Sigmoid colon (tissue), 7 donors: ENCODE data around the gene GOLGA6L6. TPM values are rescaled to one million over a fixed set of nuclear protein-coding genes. Genes with fewer than 3 reads are reported as not detected.
"Not testable (repeated sequence)": the region's sequence is repeated elsewhere in the genome, so short reads cannot be mapped to it uniquely, and the experiment has no call there.

Experiments
- DNase-seq: peaks from one replicate; pipeline ENCODE4 v3.0.0-alpha.2; 2019
- H3K27ac ChIP-seq, 4 donors: fragments of 200-600 bp; sonication (generic); one replicate each; pipeline ENCODE4 v1.5.1; 2016 to 2019; ENCODE audit warnings: mild to moderate bottlenecking in 1 of 4
- H3K27me3 ChIP-seq, 3 donors: fragments of 200-600 bp; sonication (generic); one replicate each; pipeline ENCODE4 v1.5.1; 2019; ENCODE audit warnings: mild to moderate bottlenecking in 1 of 3
- H3K36me3 ChIP-seq, 4 donors: fragments of 200-600 bp; sonication (generic); one replicate each; pipeline ENCODE4 v1.5.1; 2016 to 2019
- H3K4me1 ChIP-seq, 4 donors: fragments of 200-600 bp; sonication (generic); one replicate each; pipeline ENCODE4 v1.5.1; 2017 to 2019
- H3K4me3 ChIP-seq, 4 donors: fragments of 200-600 bp; sonication (generic); one replicate each; pipeline ENCODE4 v1.5.1; 2017 to 2019; ENCODE audit warnings: mild to moderate bottlenecking in 2 of 4, moderate library complexity in 1 of 4
- H3K9me3 ChIP-seq, 4 donors: fragments of 200-600 bp in 3 of 4; sonication (generic) in 3 of 4; one replicate each; pipeline versions ENCODE4 v1.5.1 to v1.6.1; 2013 to 2019
- WGBS, 2 donors: extraction: QIAGEN DNeasy Blood & Tissue Kit; methylation state at CpG; one replicate each; pipeline ENCODE4 v1.1.7; 2013; 5-methylcytosine and 5-hydroxymethylcytosine counted together
- intact Hi-C: fragments of 100-400 bp; cut with DNase I; formaldehyde crosslinking; loops from one replicate; pipeline ENCODE4 v1.15.1; 2023
- polyA plus RNA-seq, 3 donors: library from polyadenylated mRNA; stranded (reverse); fragments of 200-250 nt; gene quantifications; one replicate each; pipeline ENCODE4 v1.2.3, GENCODE V29; 2013
- total RNA-seq, 4 donors: library from RNA; depleted of rRNA; stranded (reverse); fragments of >200 nt; gene quantifications; one replicate each; pipeline ENCODE4 v1.1.0, GENCODE V29; 2016
- donor health status: healthy with polysubstance abuse.
- donor health status: Bipolar disorder and iron deficiency.
- donor health status: healthy.

Gene GOLGA6L6, protein sequence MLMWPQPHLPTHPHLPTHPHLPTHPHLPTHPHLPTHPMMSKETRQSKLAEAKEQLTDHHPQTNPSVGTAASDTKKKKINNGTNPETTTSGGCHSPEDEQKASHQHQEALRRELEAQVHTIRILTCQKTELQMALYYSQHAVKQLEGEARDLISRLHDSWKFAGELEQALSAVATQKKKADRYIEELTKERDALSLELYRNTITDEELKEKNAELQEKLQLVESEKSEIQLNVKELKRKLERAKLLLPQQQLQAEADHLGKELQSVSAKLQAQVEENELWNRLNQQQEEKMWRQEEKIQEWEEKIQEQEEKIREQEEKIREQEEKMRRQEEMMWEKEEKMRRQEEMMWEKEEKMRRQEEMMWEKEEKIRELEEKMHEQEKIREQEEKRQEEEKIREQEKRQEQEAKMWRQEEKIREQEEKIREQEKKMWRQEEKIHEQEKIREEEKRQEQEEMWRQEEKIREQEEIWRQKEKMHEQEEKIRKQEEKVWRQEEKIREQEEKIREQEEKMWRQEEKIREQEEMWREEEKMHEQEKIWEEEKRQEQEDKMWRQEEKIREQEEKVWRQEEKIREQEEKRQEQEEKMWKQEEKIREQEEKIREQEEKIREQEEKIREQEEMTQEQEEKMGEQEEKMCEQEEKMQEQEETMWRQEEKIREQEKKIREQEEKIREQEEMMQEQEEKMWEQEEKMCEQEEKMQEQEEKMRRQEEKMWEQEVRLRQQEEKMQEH
- not detected for total RNA-seq
- polyA plus RNA-seq = not detected

DNA sequence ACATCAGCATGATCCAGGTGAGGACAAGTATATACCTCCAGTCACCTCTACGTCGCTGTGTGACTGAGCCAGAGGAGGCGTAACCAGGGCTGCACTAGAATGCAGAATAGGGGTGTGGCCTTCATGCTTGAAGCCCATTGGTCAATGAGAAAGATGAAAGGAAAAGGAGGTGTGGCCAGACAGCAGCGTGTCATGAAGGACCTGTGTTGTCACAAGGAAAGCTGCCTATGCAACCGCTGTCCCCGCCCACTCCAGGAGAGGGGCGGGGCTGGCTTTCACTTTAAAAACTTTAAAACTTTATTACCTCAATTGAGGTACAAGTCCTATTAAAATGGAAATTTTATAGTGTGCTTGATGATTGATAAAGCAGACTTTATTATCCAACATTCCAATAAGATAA, at the start of gene GOLGA6L6:
GOLGA6L6 (minus strand) TSS at position 101 of the 400 bp plus-strand sequence; CDS start at position 10, 91 bp downstream.
- DNase-seq, H3K27ac ChIP-seq, H3K36me3 ChIP-seq, H3K27me3 ChIP-seq, intact Hi-C loops, H3K9me3 ChIP-seq, H3K4me3 ChIP-seq, H3K4me1 ChIP-seq: not testable (repeated sequence)
- WGBS, 2 donors = 72 to 84% methylated on average over 4 of the region's 7 CpGs

DNA sequence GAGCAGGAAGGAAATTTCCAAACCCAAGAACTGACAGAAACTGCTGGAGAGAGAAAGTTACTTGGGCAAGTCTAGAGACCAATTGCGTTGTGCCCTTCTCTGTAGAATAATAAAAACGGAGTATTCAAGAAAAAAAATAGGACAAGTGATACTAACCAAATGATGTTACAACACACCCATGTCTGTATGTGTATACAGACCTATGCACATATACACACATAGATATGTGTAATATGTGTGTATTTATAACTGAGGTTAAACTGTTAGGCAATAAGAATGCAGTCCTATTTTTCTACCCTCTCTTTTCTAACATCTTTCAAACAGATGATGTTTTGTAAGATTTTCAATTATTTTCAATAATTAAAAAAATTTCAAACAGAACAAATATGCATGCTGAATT, 48.5 kb upstream of the GOLGA6L6 start:
- H3K4me3 ChIP-seq, H3K9me3 ChIP-seq, H3K27me3 ChIP-seq, intact Hi-C loops, H3K36me3 ChIP-seq, DNase-seq, H3K4me1 ChIP-seq, H3K27ac ChIP-seq: not testable (repeated sequence)
- WGBS, 2 donors = no CpG with 5 or more reads among the region's 2 CpGs

DNA sequence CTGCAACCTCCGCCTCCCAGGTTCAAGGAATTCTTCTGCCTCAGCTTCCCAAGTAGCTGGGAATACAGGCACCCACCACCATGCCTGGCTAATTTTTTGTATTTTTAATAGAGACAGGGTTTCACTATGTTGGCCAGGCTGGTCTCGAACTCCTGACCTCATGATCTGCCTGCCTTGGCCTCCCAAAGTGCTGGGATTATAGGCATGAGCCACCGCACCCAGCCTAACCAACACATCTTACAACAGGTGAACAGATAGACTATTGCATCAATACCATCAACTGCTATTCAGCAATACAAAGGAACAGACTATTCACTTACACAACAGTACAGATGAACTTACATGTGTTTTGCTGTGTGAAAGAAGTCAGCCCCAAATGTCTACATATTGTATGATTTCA, 45.2 kb upstream of the GOLGA6L6 start:
- H3K36me3 ChIP-seq, H3K27ac ChIP-seq, H3K9me3 ChIP-seq, DNase-seq, H3K4me1 ChIP-seq, H3K27me3 ChIP-seq, intact Hi-C loops, H3K4me3 ChIP-seq: not testable (repeated sequence)
- 63 to 79% methylated on average over 2 of the region's 3 CpGs for WGBS, 2 donors

DNA sequence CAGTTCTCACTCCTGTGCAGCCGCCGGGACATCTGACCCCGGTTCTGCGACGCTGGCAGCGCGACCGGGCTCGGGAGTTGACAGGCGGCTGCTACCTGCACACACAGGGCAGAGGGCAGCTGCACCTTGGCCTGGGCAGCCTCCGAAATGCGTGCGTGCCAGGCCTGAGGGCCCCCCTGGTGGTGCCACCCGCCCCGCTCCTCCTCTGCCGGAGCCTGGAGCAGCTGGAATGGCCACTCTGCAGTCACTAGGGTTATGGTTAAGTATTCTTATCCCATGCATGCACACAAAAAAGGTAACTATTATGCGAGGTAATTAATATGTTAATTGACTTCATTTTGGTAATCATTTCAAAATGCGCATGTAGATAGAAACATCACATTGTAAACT, 41.1 kb upstream of the GOLGA6L6 start:
- intact Hi-C loops, H3K4me1 ChIP-seq: not testable (repeated sequence)

DNA sequence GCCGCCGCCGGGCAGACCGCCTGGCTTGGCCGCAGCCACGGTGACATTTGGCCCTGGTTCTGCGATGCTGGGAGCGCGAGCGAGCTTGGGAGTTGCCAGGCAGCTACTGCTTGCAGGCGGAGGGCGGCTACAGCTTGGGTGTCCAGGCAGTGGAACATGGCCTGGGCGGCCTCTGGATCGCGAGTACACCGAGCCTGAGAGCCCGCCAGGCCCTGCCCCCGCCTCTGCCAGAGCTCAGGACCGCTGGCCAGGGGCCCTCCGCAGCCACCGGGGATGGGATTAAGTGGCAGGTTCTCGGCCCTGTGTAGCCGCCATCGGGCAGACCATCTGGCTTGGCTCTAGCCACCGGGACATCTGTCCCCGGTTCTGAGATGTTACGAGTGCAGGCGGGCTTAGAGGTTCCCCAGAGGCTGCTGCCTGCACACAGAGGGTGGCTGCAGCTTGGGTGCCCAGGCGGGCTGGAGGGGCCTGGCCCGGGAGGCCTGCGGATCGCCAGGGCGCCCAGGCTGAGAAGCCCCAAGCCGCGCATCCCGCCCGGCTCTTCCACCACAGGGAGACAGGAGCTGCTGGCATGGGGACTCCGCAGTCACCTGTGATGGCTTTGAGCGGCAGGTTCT, 40.6 kb upstream of the GOLGA6L6 start:
- H3K36me3 ChIP-seq, H3K4me1 ChIP-seq, intact Hi-C loops, H3K9me3 ChIP-seq, H3K27me3 ChIP-seq, H3K4me3 ChIP-seq, DNase-seq, H3K27ac ChIP-seq: not testable (repeated sequence)
- 84 to 92% methylated on average over 10 to 11 of the region's 39 CpGs for WGBS, 2 donors

More for the DNA sequence above, 41.1 kb upstream of the GOLGA6L6 start:
- 80 to 87% methylated on average over 9 of the region's 18 CpGs for WGBS, 2 donors
- DNase-seq, H3K27ac ChIP-seq, H3K27me3 ChIP-seq, H3K4me3 ChIP-seq, H3K9me3 ChIP-seq, H3K36me3 ChIP-seq: not testable (repeated sequence)

DNA sequence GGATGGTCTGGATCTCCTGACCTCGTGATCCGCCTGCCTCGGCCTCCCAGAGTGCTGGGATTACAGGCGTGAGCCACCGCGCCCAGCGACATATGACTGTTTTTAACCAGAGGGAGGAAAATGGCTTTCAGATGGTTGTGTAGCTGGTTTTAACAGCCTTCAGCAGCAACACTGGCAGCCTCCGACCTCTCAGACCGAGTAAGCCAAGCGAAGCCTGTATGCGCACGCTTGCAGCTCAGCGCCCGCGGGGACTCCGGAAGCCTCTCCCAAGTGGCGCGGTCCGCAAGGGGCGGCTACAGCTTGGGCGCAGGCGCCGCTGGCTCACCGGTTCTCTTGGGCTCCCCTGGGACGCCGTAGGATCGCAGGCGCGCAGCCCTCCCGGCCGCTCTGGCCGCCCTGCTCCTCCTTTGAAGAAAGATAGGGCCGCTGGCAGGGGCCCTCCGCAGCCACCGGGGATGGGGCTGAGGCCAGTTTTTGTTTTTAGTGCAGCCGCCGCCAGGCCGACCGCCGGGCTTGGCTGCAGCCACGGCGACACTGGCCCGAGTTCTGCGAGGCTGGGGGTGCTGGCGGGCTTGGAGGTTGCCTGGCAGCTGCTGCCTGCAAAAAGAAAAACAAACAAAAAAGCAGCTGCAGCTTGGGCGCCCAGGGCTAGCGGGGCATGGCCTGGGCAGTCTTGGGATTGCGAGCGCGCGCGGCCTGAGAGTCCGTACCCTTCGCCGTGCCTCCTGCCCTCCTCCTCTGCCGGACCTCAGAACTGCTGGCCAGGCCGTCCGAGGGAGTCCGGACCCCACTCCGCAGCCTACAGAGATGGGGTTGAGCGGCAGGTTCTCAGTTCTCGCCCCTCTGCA, 39.9 kb upstream of the GOLGA6L6 start:
- H3K4me3 ChIP-seq, intact Hi-C loops, H3K27ac ChIP-seq, H3K27me3 ChIP-seq, H3K36me3 ChIP-seq, H3K9me3 ChIP-seq, DNase-seq, H3K4me1 ChIP-seq: not testable (repeated sequence)
- 89 to 93% methylated on average over 14 to 16 of the region's 62 CpGs for WGBS, 2 donors

DNA sequence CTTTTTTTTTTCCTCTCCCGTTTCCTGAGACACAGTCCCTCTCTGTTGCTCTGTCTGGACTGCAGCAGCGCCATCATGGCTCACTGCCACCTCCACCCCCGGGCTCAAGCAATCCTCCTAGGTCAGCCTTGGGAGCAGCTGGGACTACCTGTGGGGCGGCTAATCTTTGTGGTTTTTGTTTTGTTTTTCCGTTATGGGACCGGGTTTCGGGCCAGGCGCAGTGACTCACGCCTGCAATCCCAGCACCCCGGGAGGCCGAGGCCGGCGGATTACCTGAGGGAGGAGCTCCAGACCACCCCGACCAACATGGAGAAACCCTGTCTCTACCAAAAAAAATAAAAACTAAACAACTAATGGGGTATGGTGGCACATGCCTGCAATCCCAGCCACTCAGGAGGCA, 38.1 kb upstream of the GOLGA6L6 start:
- 89 to 94% methylated on average over 11 of the region's 14 CpGs for WGBS, 2 donors
- H3K27ac ChIP-seq, H3K9me3 ChIP-seq, H3K27me3 ChIP-seq, H3K4me3 ChIP-seq, intact Hi-C loops, H3K4me1 ChIP-seq, H3K36me3 ChIP-seq: not testable (repeated sequence)
- DNase-seq = peak; percentile 6

DNA sequence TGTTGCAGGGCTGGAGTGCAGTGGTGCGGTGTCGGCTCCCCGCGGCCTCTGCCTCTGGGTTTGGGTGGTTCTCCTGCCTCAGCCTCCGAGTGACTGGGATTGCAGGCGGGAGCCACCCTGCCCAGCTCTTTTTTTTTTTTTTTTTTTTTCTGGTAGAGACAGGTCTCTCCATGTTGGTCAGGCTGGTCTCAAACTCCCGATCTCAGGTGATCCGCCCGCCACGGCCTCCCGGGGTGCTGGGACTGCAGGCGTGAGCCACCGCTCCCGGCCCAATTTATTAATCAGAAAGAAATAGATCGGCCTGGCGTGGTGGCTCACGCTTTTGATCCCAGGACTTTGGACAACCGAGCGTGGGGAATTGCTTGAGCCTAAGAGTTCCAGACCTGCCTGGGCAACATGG, 9.7 kb upstream of the GOLGA6L6 start:
- 92 to 96% methylated on average over 6 to 7 of the region's 19 CpGs for WGBS, 2 donors
- H3K27me3 ChIP-seq, DNase-seq, H3K4me3 ChIP-seq, H3K9me3 ChIP-seq, H3K36me3 ChIP-seq, H3K27ac ChIP-seq, intact Hi-C loops, H3K4me1 ChIP-seq: not testable (repeated sequence)

DNA sequence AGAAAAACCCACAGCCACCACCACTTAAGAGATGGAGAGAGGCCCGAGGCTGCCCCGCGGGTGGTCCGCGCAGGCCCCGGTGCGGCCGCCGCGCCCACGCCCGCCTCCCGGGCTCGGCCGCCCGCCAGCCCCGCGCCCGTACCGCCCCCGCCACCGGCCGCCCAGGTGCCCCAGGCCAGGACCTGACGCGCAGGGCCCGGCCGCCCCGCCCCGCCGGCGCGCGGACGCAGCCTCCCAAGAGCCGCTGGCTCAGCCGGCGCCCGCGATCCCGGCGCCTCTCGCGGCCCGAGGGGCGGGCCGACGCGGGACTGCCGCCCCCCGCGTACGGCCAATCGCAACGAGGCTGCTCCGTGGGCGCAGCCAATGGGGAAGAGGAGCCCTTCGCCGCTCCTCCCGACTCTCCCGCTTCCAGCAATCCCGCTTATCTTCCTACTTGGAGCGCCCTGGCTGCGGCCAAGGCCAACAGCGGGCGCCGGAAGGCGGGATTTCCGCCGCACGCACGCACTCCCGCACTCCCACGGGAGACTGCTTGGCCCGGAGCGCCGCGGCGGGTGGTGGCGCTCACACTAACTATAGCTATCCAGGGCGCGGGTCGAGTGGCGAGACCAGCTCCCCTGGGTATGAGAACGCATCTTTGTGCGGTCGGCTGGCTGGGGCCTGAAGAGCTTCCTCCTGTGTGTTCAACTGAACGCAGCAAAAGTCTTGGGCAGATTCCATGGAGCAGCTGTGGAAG, 35.5 kb downstream of the GOLGA6L6 start:
- intact Hi-C loops, H3K27me3 ChIP-seq, H3K9me3 ChIP-seq, H3K36me3 ChIP-seq, H3K4me3 ChIP-seq, H3K27ac ChIP-seq, H3K4me1 ChIP-seq, DNase-seq: not testable (repeated sequence)
- WGBS, 2 donors = 49 to 73% methylated on average over 22 to 48 of the region's 87 CpGs

DNA sequence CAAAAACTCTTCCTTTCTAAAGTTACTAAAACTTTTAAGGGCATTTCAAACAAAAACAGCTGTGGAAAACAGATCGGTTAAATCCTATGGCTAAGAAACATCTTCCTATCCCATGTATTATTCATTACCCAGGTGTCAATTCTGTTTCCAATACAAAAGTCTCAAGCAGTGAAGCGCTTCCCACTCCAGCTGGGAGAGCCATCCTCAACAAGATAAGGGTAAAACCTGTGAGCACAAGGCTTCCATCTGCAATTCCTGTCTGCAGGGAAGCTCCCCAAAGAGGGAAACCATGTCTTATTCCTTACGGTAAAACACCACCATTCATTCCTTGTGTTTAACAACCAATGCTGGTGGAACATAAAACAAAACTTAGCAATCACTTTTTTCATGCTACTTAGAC, 38.8 kb downstream of the GOLGA6L6 start:
- H3K27ac ChIP-seq, H3K4me1 ChIP-seq, DNase-seq, H3K36me3 ChIP-seq, H3K4me3 ChIP-seq, H3K27me3 ChIP-seq, H3K9me3 ChIP-seq, intact Hi-C loops: not testable (repeated sequence)
- WGBS, 2 donors = no CpG with 5 or more reads among the region's 3 CpGs

DNA sequence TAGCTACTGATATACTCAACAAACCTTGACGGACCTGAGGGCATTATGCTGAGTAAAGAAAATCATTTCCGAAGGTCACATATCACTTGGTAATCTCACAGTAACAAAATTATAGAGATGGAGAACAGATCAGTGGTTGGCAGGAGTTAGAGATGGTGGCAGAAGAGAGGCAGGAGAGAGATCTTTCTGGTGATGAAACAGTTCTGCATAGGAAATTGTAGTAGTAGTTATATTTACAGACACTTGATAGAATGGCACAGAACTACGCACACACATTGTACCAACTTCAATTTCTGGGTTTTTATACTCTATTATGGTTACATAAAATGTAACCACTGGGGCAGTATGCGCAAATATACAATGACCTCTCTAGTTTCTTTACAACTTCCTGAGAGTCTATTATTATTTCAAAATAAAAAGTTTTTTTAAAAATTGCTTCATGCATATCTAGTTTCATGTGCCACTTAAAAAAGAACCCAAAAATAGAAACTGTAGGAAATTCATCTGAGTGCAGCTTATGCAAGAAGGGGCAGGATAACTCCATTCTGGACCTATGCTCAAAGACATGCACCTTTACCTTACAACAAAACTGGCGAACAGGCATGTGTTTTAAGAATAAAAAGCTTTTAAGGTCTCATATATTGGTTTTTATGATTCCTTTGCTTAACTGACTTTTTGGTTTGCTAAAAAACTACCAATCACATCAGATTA, 39.9 kb downstream of the GOLGA6L6 start:
- H3K27me3 ChIP-seq, H3K4me3 ChIP-seq, H3K36me3 ChIP-seq, intact Hi-C loops, H3K27ac ChIP-seq, DNase-seq, H3K9me3 ChIP-seq, H3K4me1 ChIP-seq: not testable (repeated sequence)
- no CpG with 5 or more reads among the region's 5 CpGs for WGBS, 2 donors
